PFSK-1 (cell line): ENCODE data around the gene ZNHIT2.

Experiments used
- FOXP2 ChIP-seq: optimal IDR thresholded peaks from 2 replicates; pipeline ENCODE3; 2011; ENCODE audit warnings: borderline replicate concordance, control low read depth, inconsistent platforms; ENCODE audit not compliant: insufficient read depth; ENCODE audit errors: extremely low read length, extremely low read depth
- POLR2AphosphoS5 ChIP-seq: IDR thresholded peaks from 2 replicates; pipeline ENCODE4 v1.6.1; 2012; ENCODE audit warnings: low read depth, mild to moderate bottlenecking, control low read depth, low read length, moderate library complexity
- REST ChIP-seq, 2 experiments: IDR thresholded peaks; 2 replicates each; pipeline versions ENCODE4 v1.6.1 to v1.8.0; 2011 to 2012; ENCODE audit warnings: low read depth in 2 of 2, low read length in 2 of 2, control low read depth in 1 of 2, inconsistent platforms in 1 of 2, mild to moderate bottlenecking in 1 of 2, moderate library complexity in 1 of 2; ENCODE audit not compliant: insufficient read depth in 1 of 2
- SIN3A ChIP-seq: IDR thresholded peaks from 2 replicates; pipeline ENCODE4 v1.6.1; 2012; ENCODE audit warnings: mild to moderate bottlenecking, low read length, moderate library complexity, borderline replicate concordance; ENCODE audit not compliant: insufficient read depth
- TAF1 ChIP-seq: IDR thresholded peaks from 2 replicates; pipeline ENCODE4 v1.6.1; 2012; ENCODE audit warnings: low read length, control low read depth, borderline replicate concordance; ENCODE audit not compliant: insufficient read depth

Gene ZNHIT2

DNA sequence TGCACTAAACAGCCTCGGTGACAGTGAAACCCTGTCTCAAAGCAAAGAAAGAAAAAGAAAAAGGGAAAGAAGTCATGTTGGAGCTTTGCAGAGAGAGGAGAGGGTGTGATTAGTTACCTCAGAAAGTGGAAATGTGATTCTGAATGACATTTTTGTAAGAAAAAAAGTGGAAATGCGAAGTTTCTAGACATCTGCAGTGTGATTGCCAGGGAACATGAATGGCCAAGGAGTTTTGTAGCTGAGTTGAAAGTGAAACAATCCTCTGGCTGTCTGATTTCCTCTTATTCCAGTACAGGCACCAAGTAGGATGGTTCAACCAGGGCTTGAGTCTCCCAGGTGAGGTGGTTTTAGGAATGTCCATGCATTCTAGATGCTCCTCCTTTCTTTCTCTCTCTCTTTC, 34.6 kb upstream of the ZNHIT2 start:
- TF ChIP-seq TAF1, result no peak
- no peak for TF ChIP-seq REST (IDR thresholded peaks at IDR 0.05; ENCODE audit: insufficient read depth in 1 of 2, low read depth in 2 of 2, low read length in 2 of 2)
- no peak for TF ChIP-seq POLR2AphosphoS5
- TF ChIP-seq SIN3A, result no peak
- TF ChIP-seq FOXP2, result no peak

DNA sequence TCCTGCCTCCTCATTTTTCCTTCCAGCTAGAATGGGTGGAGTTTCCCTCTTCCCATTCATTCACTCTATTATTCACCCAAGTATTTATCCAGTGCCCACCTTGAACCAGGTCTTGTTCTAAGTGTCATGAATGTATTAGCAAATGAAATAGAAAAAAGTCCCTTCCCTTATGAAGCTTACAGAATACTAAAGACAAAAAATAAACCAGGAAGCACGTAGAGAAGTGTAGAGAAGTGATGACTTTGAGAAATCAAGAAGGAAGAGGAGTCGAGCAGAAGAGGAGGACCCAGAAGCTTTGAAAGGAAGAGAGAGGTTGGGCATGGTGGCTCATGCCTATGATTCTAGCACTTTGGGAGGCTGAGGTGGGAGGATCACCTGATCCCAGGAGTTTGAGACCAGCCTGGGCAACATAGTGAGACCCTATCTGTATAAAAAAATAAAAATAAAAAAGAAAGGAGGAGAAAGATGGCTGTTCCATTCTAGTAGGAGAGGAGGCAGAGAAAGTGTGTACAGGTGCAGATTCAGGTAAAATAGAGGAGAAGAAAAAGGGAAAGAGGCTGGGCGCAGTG, 33.9 kb upstream of the ZNHIT2 start:
- no peak for TF ChIP-seq TAF1
- no peak for TF ChIP-seq REST (IDR thresholded peaks at IDR 0.05; ENCODE audit: insufficient read depth in 1 of 2, low read depth in 2 of 2, low read length in 2 of 2)
- TF ChIP-seq POLR2AphosphoS5, result no peak
- no peak for TF ChIP-seq FOXP2
- TF ChIP-seq SIN3A, result no peak

- TF ChIP-seq SIN3A, result no peak
- TF ChIP-seq FOXP2, result no peak
- TF ChIP-seq TAF1, result no peak
- TF ChIP-seq REST (IDR thresholded peaks at IDR 0.05; ENCODE audit: insufficient read depth in 1 of 2, low read depth in 2 of 2, low read length in 2 of 2), result no peak
- TF ChIP-seq POLR2AphosphoS5, result no peak
Observed at GRCh38 chr11:65150509-65151299, 33.2 kb upstream of the ZNHIT2 start.

DNA sequence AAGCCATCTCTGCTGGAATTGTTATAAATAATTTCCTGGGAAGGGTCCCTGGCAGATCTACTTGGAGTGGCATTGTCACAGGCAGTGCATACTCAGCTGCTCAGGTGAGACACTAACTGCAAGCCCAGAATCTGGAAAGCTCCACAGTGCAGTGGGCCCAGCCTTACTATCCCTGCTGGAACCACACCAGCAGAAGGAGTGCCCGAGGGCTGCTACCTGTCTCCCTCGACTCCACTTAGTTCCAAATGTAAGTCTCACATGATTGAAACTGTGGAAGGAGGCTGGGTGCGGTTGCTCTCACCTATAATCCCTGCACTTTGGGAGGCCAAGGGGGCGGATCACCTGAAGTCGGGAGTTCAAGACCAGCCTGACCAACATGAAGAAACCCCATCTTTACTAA, 31.2 kb upstream of the ZNHIT2 start:
- no peak for TF ChIP-seq POLR2AphosphoS5
- TF ChIP-seq TAF1, result no peak
- TF ChIP-seq FOXP2, result no peak
- no peak for TF ChIP-seq SIN3A
- no peak for TF ChIP-seq REST (IDR thresholded peaks at IDR 0.05; ENCODE audit: insufficient read depth in 1 of 2, low read depth in 2 of 2, low read length in 2 of 2)
